DMS79 treated with DMSO at 0.1 percent for 48 hours (cell line): ENCODE data around the gene AMH.

Experiments used
- DNase-seq: peaks from one replicate; lab custom pipeline; 2025; lab: John Stamatoyannopoulos, UW

Gene AMH

DNA sequence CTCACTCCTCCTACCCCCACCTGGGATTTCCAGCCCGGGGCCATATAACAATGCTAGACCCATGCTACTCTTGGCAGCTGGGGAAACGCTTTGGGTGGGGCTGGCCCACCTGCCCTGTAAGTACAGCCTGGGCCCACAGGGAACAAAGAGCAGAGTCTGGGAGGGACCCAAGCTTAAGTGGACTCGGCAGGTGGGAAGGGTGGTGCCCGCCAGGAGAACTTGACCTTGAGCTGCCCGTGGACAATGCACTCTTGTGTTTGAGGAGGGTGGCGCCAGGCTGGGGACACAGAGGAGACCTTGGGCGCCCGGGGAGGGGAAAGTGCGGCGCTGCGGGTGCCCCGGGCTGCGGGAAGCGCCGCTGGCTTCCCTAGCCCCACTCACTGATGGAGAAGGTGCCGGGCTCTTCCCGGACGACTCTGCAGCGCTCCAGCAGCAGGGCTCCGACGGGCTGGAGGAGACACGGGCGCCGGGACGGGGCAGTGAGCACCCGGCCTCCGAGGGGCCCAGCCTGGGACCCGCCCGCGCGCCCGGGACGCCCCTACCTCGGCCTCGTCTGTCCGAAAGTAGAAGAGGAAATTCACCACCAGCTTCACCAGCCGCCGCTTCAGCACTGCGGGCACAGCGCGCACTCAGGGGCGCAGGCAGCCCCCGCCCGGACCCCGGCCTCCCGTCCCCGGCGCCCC is 13.6 kb upstream of the AMH start:
- peak; percentile 69 for DNase-seq

DNA sequence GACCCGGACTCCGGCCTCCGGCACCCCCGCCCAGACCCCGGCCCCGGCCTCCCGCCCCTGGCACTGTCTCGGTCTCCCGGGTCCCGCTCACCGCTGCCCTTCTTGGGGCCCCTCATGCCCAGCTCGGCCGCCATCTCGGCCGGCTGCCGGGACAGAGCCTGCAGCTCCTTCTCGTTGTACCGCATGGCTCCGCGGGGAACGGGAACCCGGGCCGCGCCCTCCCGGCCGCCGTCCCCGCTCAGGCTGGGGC is 13.1 kb upstream of the AMH start:
- DNase-seq, result no peak

DNA sequence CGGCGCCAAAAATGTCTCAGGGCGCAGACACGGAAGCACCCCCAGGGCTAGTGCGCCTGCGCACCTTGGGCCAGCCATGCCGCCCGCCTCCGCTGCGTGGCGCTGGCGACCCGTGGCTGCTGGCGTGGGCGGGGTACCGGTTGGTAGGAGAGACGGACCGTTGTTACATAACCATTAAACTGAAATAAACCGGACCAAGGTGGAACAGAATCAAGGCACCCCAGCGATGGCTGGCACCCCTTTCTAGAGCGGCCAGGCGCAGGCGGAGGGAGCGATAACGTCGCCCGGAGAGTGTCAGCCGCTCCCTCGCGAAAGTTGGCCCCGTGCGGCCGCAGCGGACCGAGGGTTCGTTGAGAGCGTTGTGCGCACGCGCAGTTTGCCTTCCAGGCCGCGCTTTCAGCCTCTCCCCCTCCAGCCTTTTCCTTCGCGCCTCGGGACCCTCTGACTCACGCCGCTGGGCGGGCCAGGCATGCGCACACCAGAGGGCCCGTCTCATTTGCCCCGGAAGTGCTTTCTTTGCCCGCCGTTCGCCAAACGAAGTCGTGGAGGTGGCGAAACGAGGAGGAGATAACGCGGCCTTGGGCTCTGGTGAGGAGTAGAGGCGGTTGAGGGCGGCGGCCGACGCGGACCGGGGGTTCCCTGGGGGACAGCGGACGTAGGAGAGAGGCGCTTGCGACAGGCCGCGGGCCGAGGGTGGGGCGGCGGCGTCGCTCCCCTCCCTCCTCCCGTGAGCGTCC is 12.6 kb upstream of the AMH start, which contains the start of the genes PLEKHJ1 and SF3A2:
Gene PLEKHJ1, minus strand, starts transcription at position 16 of the 737 bp plus-strand sequence. CDS start 81 bp downstream, outside the sequence.
Gene SF3A2, plus strand, starts transcription at position 511 of the 737 bp plus-strand sequence. CDS start 6,595 bp downstream, outside the sequence.
- peak; percentile 97 for DNase-seq

DNA sequence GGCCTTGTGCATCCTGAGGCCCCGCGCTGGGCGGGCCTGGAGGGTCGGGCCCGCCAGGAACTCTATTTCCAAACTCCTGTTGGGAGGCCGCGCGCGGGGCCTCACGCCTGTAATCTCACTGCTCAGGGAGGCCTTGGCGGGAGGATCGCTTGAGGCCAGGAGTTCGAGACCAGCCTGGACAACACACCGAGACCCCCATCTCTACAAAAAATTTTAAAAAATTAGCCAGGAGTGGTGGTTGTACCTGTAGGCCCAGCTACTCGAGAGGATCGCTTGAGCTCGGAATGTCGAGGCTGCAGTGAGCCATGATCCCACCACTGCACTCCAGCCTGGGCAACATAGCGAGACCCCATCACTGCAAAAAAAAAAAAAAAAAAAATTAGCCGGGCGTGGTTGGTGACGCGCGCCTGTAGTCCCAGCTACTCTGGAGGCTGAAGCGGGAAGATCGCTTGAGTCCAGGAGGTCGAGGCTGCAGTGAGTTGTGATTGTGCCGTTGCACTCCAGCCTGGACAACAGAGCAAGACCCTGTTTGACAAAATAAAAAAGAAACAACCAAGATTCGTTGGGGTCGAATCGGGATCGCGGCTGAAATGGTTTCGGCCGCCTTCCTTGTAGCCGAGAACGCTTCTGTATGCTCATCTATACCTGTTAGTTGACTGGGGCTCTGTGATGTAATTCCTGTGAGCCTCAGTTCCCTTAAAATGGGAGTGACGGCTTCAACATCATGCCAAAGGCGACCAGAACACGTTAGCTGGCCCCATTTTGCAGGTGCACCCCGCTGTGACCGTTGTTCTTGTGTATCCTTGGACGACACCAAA is 11.9 kb upstream of the AMH start:
- DNase-seq, result no peak

DNA sequence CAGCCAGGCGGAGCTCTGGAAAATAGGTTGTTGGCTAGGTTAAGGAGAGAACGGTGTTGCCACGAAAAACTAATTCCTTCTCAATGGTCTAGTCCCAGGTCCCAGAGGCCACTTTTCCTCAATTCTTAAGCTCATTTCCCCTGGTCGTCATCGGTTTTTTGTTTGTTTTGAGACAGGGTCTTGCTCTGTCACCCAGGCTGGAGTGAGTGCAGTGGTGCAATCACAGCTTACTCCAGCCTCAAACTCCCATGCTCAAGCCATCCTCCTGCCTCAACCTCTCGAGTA is 11.3 kb upstream of the AMH start:
- DNase-seq, result no peak

DNA sequence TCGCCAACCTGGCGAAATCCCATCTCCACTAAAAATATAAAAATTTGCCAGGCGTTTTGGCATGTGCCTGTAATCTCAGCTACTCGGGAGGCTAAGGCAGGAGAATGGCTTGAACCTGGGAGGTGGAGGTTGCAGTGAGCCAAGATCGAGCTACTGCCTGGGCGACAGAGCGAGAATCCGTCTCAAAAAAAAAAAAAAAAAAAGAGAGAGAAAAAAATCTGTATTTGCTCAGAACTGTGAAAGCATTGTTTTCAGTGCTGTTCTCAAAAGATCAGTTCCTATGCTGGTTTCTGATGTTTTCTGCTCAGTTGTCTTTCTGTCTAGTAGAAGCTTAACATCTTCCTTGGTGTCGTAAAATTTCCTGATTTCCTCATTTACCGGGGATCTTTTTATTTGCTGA is 9.9 kb upstream of the AMH start:
- no peak for DNase-seq

DNA sequence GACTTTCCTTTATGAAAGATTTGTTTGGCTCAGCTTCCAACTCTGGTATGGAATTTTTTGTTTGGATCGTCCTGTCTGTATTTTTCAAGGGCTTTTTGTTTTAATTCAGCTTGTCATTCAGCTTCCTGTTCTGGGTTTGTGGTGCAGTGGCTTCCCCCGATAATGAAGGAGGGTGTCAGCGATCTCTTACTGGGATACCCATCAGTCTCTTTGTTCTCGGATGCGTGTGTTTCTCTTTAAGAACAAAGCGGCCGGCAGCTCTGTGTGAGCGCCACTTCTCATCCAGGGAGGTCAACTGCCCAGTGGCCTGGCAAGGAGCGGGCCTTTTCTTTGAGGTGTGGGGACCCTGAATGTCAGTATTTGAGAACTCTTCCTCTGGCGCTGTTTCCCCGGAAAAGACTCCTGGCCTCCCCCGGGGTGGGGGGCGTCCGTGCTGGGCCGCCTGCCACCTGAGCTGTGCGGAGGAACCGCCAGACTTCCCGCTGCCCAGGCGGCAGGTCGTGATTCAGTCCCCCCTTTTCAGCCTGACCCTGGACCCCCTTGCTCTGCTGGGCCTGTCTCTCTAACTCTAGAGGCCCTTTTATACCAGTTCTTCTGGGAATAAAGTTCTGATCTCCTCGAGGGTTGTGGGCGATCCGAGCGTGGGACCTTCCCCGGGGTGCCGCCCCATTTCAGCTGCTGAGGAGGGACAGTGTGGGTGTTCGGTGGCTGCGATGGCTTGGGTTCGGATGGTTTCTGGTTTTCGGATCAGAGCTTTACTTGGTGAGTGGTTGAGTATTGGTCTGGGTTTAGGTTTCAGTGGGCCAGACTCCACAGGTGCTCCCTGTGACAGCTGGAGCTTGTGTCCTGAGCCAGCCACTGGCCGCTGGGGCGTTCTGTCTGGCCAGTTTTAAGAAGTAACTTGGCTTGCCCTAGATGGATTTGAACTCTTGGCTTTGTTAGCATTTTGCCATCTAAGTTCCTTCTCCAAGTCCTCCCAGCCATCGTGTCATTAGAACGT is 9.1 kb upstream of the AMH start:
- peak; percentile 11 for DNase-seq

DNA sequence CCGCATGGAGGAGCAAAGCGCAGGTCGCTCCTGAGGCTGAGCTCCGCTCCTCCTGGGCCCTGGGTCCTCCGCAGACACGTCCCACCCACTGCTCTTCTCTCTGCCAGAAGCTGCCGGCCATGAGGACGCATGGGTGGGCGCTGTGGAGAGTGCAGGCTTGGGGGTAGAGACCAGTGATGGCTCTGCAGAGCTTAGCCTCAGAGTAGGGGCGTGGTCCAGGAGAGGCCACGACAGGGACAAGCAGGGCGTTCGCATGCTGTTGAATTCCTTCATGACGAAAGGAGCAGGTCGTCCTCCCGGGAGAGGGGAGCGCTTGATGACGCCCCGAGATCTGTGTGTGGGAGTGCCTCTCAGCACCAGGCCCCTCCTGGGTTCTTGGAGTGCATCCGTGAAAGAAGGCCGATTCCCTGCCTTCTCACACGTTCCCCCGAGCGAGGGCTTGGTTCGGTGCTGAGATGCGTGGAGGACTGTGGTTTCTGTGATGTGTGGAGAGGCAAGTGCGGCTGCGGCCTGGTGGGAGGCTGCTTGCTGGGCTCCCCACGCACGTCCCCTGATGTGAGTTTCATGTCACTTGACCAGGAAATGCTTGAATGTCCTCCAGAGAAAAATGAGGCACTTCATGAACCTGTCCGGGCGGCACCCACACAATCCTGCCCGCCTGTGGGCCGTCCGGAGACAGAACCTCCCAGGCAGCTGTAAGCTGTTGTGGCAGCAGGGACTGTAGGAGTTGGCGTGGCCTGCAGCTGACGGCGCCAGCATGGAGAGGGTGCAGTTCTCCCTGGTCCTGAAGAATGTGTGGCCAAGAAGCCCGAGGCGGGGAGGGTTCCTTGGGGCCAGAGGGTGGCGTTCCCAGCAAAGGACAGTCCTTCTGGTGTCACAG is 8.0 kb upstream of the AMH start:
- DNase-seq, result no peak

DNA sequence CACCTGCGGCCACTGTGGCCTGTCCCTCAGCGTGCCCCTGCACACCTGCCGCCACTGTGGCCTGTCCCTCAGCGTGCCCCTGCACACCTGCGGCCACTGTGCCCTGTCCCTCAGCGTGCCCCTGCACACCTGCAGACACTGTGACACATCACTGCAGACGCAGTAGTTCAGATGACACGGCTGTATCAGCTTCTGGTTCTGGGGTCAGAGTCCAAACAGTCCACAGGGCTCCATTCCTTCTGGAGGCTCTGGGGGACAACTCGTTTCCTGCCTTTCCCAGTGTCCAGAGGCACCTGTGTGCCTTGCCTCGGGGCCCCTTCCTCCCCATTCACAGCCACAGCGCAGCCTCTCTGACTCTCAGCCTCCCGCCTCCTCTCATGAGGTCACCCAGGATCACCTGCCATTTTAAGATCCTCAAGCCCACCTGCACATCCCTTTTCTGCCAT is 7.0 kb upstream of the AMH start:
- DNase-seq, result no peak

DNA sequence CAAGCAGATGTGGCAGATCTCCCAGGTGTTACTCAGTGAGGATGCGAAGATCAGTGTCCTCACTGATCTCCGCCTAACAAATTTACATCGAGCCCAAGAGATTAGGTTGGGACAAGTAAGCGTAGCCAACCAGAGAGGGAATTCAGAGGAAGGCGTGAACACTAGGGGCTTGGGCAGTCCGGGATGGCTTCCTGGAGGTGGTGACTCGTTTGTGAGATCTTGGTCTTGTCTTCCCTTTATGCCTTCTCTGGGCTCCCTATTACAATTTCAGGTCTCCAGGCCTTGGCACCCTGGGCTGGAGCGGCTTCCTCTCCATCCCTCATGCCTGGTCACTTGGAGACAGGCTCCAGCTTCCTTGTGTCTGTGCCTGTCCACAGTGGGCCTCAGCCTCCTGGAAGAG is 6.3 kb upstream of the AMH start:
- DNase-seq, result no peak

DNA sequence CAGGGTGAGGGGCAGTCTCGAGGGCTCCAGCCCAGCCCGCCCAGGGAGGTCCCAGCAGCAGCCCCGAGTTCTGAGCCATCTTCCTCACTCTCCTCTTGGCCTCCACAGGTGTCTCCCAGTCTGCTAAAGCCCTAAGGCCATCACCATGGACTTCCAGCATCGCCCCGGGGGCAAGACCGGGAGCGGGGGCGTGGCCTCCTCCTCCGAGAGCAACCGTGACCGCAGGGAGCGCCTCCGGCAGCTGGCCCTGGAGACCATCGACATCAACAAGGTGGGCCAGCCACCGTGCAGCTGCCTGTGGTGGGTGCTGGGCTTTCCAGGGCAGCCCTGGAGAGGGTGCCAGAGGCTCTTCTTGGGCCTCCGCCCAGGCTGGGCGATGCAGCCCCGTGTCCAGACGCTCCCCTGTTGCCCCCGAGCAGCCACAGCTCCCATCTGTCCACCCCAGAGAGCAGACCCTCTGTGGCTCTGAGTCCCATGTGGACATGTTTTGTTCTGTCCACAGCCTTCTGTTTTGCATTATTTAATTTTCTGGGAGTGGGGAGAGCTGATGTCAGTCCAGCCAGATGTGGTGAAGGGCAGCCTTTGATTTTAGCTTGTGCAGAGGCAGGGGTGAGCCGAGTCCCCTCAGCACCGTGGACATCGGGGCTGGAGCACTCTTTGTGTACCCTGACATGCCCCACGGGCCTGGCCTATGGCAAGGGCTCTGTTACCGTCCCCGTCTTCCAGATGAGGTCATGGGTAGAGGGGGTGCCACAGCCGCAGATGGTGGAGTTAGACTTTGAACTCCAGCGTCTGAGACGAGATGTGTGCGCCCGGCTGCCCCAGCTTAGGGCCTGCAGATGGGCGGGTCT is 5.6 kb upstream of the AMH start:
- no peak for DNase-seq

DNA sequence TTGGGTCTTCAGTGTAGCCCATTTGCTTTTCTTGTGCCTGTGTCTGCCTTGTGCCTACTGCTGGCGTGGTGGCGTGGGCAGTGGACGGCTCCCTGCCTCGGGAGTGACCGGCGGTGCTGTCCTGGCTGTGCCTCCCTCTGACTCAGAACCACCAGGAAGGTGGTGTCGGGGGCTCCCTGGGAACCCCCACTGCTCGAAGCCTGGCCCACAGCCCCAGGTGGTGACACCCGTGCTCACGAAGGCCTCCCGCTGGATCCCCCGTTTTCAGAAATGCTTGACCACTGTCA is 5.1 kb upstream of the AMH start:
- no peak for DNase-seq

DNA sequence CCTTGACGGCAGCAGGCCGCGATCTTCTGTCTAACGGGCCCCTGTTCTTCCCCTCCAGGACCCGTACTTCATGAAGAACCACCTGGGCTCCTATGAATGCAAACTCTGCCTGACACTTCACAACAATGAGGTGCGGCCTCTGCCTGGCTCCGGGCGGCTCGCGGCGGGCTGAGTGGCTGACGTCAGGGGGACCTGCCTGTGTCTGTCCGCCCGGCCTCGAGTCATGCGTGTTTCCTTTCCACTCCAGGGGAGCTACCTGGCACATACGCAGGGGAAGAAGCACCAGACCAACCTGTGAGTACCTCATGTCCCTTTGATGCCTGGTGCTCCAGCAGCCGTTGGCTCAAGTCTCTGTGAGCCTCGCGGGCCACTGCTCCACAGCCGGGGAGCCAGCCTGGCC is 4.6 kb upstream of the AMH start:
- no peak for DNase-seq

DNA sequence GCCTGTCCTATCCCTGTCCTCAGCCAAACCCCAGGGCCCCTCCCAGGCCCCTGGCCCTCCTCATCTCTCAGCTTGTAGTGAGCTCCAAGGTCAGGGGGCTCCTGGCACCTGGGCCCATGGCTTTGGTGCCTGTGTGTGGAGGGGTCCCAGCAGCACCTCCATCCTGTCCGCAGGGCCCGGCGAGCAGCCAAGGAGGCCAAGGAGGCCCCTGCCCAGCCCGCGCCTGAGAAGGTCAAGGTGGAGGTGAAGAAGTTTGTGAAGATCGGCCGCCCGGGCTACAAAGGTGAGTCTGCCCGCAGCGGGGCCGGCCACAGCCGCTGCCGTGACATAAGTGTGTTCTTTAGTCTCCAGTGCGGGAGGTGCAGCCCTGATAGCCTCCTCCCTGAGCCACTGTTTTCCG is 3.9 kb upstream of the AMH start:
- DNase-seq, result no peak

DNA sequence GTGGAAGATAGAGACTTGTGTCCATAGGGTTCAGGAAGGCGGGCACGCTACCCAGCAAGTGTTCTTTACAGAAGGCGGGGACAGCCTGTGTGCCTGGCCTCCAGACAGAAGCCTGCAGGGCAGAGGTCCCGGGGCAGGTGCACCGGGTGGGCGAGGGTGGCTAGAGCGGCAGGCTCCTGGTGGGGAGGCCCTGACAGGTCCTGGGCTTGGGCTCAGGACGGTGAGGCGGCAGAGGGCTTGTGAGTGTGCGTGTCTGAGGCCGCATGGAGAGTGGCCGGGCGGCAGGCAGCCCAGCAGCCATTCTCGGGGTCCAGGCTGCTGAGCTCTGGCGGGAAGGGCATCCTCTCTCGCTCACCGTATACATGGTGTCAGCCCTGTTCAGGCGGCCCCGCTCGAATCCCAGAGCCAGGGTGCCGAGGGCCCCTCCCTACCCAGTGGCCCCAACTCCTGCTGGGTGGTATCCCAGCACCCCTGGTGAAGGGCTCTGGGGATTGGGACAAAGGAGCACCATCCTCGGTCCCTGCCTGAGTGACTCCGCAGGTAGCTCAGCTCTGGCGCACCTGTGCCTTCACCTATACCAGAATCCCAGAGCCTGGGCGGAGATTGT is 3.0 kb upstream of the AMH start:
- no peak for DNase-seq

DNA sequence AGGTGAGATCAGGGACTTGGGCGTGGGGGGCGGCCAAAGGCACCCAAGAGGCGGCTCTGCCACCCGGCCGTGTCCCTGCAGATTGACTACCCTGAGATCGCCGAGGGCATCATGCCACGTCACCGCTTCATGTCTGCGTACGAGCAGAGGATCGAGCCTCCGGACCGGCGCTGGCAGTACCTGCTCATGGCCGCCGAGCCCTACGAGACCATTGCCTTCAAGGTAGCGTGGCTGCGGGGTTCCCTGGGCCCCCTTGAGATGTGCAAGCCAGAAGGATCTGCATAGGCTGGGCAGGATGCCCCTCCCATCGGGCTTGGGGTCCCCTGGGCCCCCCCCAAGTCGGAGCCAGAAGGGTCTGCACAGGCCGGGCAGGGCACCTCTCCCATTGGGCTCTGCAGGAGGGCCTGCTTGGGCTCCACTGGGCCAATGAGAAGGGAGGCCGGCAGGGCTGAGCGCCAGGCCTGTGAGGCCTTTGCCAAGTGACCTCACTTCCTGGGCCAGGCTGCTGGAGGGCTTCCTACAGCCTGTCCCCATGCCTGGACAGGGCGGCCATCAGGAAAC is 2.2 kb upstream of the AMH start:
- no peak for DNase-seq

DNA sequence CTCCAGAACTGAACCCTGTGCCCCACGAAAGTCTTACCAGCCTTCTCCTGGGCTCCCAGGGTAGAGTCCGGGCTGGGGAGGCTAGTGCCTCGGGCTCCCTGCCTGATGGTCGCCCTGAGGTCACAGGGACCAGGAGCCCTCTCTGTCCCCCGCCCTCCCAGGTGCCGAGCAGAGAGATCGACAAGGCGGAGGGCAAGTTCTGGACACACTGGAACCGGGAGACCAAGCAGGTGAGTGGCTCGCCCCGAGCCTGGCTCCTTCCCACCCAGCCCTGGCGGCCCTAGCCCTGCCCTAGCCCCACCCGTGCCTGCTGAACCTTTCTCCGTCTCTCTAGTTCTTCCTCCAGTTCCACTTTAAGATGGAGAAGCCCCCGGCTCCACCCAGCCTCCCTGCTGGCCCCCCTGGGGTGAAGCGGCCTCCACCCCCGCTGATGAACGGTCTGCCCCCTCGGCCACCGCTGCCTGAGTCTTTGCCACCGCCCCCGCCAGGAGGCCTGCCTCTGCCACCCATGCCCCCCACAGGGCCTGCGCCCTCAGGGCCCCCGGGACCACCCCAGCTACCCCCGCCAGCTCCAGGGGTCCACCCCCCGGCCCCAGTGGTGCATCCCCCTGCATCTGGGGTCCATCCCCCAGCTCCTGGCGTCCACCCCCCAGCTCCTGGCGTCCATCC is 1.6 kb upstream of the AMH start:
- no peak for DNase-seq

DNA sequence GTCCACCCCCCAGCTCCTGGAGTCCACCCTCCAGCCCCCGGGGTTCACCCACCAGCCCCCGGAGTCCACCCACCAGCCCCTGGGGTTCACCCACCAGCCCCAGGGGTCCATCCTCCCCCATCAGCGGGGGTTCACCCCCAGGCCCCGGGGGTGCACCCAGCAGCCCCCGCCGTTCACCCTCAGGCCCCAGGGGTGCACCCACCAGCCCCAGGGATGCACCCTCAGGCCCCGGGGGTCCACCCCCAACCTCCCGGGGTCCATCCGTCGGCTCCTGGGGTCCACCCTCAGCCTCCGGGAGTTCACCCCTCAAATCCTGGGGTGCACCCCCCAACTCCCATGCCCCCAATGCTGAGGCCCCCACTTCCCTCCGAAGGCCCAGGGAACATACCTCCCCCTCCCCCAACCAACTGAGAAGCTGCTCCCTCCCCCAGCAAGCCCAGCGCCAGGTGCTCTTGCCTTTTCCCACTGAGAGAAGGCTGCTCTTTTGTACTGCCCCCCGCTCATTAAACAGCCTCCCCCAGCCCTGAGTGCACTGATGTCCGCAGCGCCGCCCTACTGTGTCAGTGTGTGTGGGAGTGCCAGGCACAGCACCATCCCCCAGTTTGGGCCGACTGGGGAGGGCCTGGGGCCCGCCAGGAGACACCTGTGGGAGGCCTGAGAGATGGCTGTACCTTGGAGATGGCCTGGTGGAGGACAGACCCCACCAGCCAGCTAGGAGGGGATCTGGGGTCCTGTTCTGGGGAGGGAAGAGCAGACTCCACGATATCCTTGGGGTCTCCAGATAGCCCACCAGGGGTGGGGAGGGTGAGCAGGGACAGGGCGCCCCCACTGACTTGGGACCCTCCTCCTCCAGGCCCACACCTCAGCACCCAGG is 750 bp upstream of the AMH start:
- no peak for DNase-seq
